HCT116 (cell line): Measurements from ENCODE around the gene AGAP1.

Experiments
- EZH2 ChIP-seq: fragments of 200-600 bp; sonication (generic); IDR thresholded peaks from 2 replicates; pipeline ENCODE4 v1.6.1; 2017; ENCODE audit warnings: antibody characterized with exemption, mixed run types
- SIN3A ChIP-seq: IDR thresholded peaks from 2 replicates; pipeline ENCODE4 v1.6.1; 2012; ENCODE audit warnings: low read depth
- SRF ChIP-seq: IDR thresholded peaks from 2 replicates; pipeline ENCODE4 v1.6.1; 2012; ENCODE audit warnings: low read depth
- TF ChIP-seq, protein P1 (sequence below), 3 experiments: fragments of 200-600 bp in 1 of 3; sonication (generic) in 1 of 3; IDR thresholded peaks in 2 of 3; conservative IDR thresholded peaks in 1 of 3; 2 replicates each; pipeline ENCODE4 v1.5.1; 2012 to 2017; ENCODE audit warnings: low read depth in 2 of 3, low read length in 2 of 3, antibody characterized with exemption in 1 of 3, borderline replicate concordance in 1 of 3, control low read depth in 1 of 3, mild to moderate bottlenecking in 1 of 3, mixed read lengths in 1 of 3, mixed run types in 1 of 3, moderate library complexity in 1 of 3; ENCODE audit not compliant: insufficient read depth in 1 of 3
- TF ChIP-seq, protein P2 (sequence below): IDR thresholded peaks from 2 replicates; pipeline ENCODE4 v1.6.1; 2012; ENCODE audit warnings: low read depth

DNA sequence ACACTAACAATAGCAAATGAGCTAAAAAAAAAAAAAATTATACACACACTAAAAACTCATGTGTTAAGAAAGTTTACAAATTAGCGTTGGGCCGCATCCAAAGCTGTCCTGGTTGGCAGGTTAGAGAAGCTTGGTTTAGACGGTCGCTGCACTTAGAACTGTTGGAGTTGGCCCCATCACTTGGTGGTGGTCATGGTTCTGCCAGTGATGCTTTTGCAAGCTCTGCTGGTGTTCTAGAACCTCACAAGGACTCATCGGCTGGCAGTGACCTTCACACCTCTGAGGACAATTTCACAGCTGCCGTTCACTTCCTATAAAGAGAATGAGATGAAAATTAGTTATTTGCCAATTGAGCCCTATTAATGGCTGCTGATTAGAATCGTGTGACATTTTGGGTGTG lies 229.0 kb downstream of the AGAP1 start:
- TF ChIP-seq, protein P1, sequence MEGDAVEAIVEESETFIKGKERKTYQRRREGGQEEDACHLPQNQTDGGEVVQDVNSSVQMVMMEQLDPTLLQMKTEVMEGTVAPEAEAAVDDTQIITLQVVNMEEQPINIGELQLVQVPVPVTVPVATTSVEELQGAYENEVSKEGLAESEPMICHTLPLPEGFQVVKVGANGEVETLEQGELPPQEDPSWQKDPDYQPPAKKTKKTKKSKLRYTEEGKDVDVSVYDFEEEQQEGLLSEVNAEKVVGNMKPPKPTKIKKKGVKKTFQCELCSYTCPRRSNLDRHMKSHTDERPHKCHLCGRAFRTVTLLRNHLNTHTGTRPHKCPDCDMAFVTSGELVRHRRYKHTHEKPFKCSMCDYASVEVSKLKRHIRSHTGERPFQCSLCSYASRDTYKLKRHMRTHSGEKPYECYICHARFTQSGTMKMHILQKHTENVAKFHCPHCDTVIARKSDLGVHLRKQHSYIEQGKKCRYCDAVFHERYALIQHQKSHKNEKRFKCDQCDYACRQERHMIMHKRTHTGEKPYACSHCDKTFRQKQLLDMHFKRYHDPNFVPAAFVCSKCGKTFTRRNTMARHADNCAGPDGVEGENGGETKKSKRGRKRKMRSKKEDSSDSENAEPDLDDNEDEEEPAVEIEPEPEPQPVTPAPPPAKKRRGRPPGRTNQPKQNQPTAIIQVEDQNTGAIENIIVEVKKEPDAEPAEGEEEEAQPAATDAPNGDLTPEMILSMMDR (IDR thresholded peaks at IDR 0.05 in 2 of 3, conservative IDR thresholded peaks at IDR 0.05 in 1 of 3; ENCODE audit: borderline replicate concordance in 1 of 3, insufficient read depth in 1 of 3, low read depth in 2 of 3, low read length in 2 of 3): no peak
- no peak for TF ChIP-seq SIN3A
- TF ChIP-seq SRF: no peak
- TF ChIP-seq, protein P2, sequence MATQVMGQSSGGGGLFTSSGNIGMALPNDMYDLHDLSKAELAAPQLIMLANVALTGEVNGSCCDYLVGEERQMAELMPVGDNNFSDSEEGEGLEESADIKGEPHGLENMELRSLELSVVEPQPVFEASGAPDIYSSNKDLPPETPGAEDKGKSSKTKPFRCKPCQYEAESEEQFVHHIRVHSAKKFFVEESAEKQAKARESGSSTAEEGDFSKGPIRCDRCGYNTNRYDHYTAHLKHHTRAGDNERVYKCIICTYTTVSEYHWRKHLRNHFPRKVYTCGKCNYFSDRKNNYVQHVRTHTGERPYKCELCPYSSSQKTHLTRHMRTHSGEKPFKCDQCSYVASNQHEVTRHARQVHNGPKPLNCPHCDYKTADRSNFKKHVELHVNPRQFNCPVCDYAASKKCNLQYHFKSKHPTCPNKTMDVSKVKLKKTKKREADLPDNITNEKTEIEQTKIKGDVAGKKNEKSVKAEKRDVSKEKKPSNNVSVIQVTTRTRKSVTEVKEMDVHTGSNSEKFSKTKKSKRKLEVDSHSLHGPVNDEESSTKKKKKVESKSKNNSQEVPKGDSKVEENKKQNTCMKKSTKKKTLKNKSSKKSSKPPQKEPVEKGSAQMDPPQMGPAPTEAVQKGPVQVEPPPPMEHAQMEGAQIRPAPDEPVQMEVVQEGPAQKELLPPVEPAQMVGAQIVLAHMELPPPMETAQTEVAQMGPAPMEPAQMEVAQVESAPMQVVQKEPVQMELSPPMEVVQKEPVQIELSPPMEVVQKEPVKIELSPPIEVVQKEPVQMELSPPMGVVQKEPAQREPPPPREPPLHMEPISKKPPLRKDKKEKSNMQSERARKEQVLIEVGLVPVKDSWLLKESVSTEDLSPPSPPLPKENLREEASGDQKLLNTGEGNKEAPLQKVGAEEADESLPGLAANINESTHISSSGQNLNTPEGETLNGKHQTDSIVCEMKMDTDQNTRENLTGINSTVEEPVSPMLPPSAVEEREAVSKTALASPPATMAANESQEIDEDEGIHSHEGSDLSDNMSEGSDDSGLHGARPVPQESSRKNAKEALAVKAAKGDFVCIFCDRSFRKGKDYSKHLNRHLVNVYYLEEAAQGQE: no peak
- no peak for TF ChIP-seq EZH2
